Natural killer cell (primary cell): ENCODE data around the gene PTPN6. TPM values are rescaled to one million over a fixed set of nuclear protein-coding genes. Genes with fewer than 3 reads are reported as not detected.
A peak's percentile ranks its signal among the peaks of the same experiment; 100 is the strongest.

ENCODE experiments used
- ATAC-seq, 3 donors: fragments of 150-1000 bp in 2 of 3; fragments of 200-7000 bp in 1 of 3; cut with Tn5 transposase; 1 replicate in 1 of 3; 2 replicates in 2 of 3; pipeline ENCODE4 v1.10.0; 2021; ENCODE audit warnings: mild to moderate bottlenecking in 2 of 3, moderate library complexity in 2 of 3
- DNase-seq, 2 donors: peaks; one replicate each; pipeline versions ENCODE4 v3.0.0 to v3.0.0-alpha.2; 2013 to 2021; ENCODE audit warnings: mixed read lengths in 1 of 2
- H3K27ac ChIP-seq: one replicate; pipeline ENCODE4 v1.5.1; 2013; ENCODE audit warnings: mild to moderate bottlenecking, low read length
- H3K27me3 ChIP-seq: one replicate; pipeline ENCODE4 v1.6.1; 2013; ENCODE audit warnings: low read length; ENCODE audit not compliant: control insufficient read depth, insufficient read depth
- H3K36me3 ChIP-seq: one replicate; pipeline ENCODE4 v1.6.1; 2013; ENCODE audit warnings: low read length; ENCODE audit not compliant: control insufficient read depth, insufficient read depth
- H3K4me1 ChIP-seq: one replicate; pipeline ENCODE4 v1.6.1; 2013; ENCODE audit warnings: low read length; ENCODE audit not compliant: control insufficient read depth, insufficient read depth
- H3K4me3 ChIP-seq: one replicate; pipeline ENCODE4 v1.5.1; 2013; ENCODE audit warnings: low read length
- H3K9me3 ChIP-seq: one replicate; pipeline ENCODE4 v1.6.1; 2013; ENCODE audit warnings: low read length; ENCODE audit not compliant: control insufficient read depth, insufficient read depth
- H3K27ac Mint-ChIP-seq, 2 donors: one replicate each; pipeline ENCODE4 v1.8.0; 2022; ENCODE audit warnings: mild to moderate bottlenecking in 2 of 2, mixed read lengths in 2 of 2, moderate library complexity in 1 of 2
- H3K27me3 Mint-ChIP-seq, 2 donors: one replicate each; pipeline ENCODE4 v1.8.0; 2022; ENCODE audit warnings: low read depth in 2 of 2, mixed read lengths in 2 of 2
- H3K36me3 Mint-ChIP-seq: one replicate; pipeline ENCODE4 v1.8.0; 2022; ENCODE audit warnings: mixed read lengths
- H3K4me1 Mint-ChIP-seq, 2 donors: one replicate each; pipeline ENCODE4 v1.8.0; 2022; ENCODE audit warnings: mixed read lengths in 2 of 2
- H3K4me3 Mint-ChIP-seq: one replicate; pipeline ENCODE4 v1.8.0; 2022; ENCODE audit warnings: mild to moderate bottlenecking, moderate library complexity, mixed read lengths
- H3K9me3 Mint-ChIP-seq, 2 donors: one replicate each; pipeline ENCODE4 v1.8.0; 2022; ENCODE audit warnings: mixed read lengths in 2 of 2
- WGBS: methylation state at CpG from one replicate; pipeline ENCODE4 v1.1.7; 2013; ENCODE audit warnings: missing lambda C conversion rate; ENCODE audit not compliant: insufficient coverage; 5-methylcytosine and 5-hydroxymethylcytosine counted together
- intact Hi-C: fragments of 100-400 bp; cut with micrococcal nuclease; formaldehyde crosslinking; loops from one replicate; pipeline ENCODE4 v1.14.2; 2022
- total RNA-seq, 4 donors: library from RNA; stranded (reverse); fragments of 120-200 nt in 1 of 4; gene quantifications; one replicate each; pipeline versions ENCODE4 v1.2.3 to v1.2.4, GENCODE V29; 2013 to 2022
- TF ChIP-seq, protein P1 (sequence below): fragments of 200-600 bp; IDR thresholded peaks from one replicate; pipeline ENCODE4 v1.8.0; 2022; ENCODE audit warnings: antibody characterized with exemption

Gene PTPN6
- total RNA-seq, 3 donors from 2014 or later (not counting 1 experiment from before 2014, with no cell fraction given), result 279 to 357 (median 312) TPM

DNA sequence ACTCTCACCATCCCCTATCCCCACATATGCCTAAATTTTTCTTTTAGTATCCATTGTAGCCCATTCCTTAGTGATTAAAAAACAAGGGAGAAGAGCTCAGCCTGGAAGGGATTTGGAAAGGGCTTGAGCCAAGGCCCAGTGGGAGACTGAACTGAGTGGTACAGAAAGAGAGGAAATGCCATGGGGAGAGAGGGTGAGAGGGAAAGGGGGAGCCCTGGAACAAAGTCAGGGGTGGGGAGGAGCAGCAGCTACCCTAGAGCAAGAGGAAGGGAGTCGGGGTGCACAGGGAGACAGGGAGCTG is 26.0 kb upstream of the PTPN6 start:
- H3K4me3 ChIP-seq, result no peak overlapping the region
- H3K4me1 Mint-ChIP-seq, result peaks cover 34 to 43% of the 10 kb centered on the region in 2 donors
- H3K9me3 ChIP-seq, result no peaks in the 10 kb centered on the region
- no peaks in the 10 kb centered on the region for H3K27me3 ChIP-seq
- no peaks in the 10 kb centered on the region for H3K9me3 Mint-ChIP-seq
- intact Hi-C loops, result loop anchor here (2.0 kb wide), 1 partner anchor 20 kb away; the partner anchor contains the start of gene C12orf57
- no peaks in the 10 kb centered on the region for H3K27me3 Mint-ChIP-seq
- H3K27ac Mint-ChIP-seq, result peak overlapping the region in 1 of 2 donors; percentile 89
- 89% methylated on average over 1 of the region's 1 CpG for WGBS
- H3K4me1 ChIP-seq, result peaks cover 43% of the 10 kb centered on the region
- ATAC-seq (no peak), DNase-seq (no peak)
- H3K27ac ChIP-seq, result no peak overlapping the region
- H3K36me3 ChIP-seq, result no peaks in the 10 kb centered on the region
- TF ChIP-seq, protein P1, sequence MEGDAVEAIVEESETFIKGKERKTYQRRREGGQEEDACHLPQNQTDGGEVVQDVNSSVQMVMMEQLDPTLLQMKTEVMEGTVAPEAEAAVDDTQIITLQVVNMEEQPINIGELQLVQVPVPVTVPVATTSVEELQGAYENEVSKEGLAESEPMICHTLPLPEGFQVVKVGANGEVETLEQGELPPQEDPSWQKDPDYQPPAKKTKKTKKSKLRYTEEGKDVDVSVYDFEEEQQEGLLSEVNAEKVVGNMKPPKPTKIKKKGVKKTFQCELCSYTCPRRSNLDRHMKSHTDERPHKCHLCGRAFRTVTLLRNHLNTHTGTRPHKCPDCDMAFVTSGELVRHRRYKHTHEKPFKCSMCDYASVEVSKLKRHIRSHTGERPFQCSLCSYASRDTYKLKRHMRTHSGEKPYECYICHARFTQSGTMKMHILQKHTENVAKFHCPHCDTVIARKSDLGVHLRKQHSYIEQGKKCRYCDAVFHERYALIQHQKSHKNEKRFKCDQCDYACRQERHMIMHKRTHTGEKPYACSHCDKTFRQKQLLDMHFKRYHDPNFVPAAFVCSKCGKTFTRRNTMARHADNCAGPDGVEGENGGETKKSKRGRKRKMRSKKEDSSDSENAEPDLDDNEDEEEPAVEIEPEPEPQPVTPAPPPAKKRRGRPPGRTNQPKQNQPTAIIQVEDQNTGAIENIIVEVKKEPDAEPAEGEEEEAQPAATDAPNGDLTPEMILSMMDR, result no peak
- H3K36me3 Mint-ChIP-seq, result no peaks in the 10 kb centered on the region
- peak overlapping the region; percentile 47 for H3K4me3 Mint-ChIP-seq

DNA sequence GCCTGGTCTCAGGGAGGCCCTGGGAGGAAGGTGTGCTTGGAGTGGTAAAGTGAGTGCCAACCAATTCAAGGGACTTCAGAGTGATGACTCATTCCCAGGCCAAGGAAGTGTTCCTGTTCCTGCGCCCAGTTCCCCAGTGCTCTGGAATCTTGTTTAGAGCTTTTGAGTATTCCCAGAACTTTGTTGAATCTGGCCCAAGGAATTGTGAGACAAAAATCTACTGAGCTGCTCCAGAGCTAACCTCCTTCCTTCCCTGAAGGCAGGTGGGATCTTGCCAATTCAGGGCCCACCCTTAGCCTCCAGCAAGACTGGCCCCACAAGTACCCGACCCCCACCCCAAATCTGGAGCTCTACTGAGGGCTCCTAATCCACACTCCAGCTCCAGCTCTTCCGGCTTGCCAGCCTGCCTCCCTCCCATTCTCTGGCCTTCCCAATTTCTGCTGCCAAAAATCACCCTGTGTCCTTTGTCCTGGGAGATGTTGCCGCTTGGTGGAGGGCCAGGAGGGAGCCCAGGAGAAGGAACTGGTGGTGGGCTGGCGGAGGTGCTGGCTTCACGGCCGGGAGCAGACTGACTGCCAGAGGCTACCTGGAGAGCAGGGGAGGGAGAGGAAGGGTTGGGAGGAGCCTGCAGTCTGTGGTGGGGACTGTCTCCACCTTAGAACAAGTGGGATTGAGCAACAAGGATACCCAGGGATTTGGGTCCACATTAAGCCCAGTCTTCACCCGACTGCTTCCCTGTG is 25.4 kb upstream of the PTPN6 start:
- Histone ChIP-seq H3K9me3 (no peaks in the 10 kb centered on the region), H3K27ac (no peak overlapping the region), H3K36me3 (no peaks in the 10 kb centered on the region), H3K4me1 (peaks cover 43% of the 10 kb centered on the region), H3K4me3 (no peak overlapping the region), H3K27me3 (no peaks in the 10 kb centered on the region)
- H3K27ac Mint-ChIP-seq, result peak overlapping the region in 1 of 2 donors; percentile 89
- peak overlapping the region; percentile 90 for H3K4me3 Mint-ChIP-seq
- intact Hi-C loops, result loop anchor here (2.0 kb wide), 1 partner anchor 19 kb away; the partner anchor contains the start of gene C12orf57
- 83% methylated on average over 8 of the region's 8 CpGs for WGBS
- peaks cover 38 to 43% of the 10 kb centered on the region in 2 donors for H3K4me1 Mint-ChIP-seq
- H3K36me3 Mint-ChIP-seq, result no peaks in the 10 kb centered on the region
- no peaks in the 10 kb centered on the region for H3K9me3 Mint-ChIP-seq
- TF ChIP-seq, protein P1, result no peak
- DNase-seq, result no peak
- H3K27me3 Mint-ChIP-seq, result no peaks in the 10 kb centered on the region
- no peak for ATAC-seq

DNA sequence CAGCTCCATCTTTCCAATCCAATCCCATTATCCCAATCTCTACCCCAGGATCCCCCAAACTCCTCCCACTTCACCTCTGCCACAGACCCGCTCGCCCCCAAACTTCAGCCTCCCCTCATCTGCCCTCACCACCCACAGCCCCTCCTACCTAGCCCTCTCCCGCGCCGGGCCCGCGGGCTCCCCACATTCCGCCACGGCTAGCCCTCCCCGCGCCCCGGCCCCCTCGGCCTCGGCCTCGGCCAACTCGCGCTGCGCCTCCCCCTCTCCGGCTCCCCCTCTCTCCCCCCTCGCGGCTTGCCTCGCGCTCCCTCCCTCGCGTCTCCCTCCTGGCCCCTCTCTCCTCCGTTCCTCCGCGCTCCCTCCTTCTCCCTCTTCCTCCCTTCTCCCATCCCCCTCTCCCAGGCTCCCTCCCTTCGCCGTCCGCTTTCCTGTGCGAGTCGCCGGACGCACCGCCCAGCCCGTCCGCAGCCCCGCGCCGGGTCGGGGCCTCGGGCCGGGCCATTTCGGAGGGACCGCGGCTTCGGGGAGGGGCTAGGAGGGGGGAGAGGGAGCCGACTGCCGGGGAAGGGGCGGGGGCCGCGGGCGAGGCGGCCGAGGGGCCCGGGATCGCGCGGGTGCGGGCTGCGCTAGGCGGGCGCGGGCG is 23.7 kb upstream of the PTPN6 start, which contains the start of gene ATN1:
ATN1 (plus strand) TSS at position 581 of the 643 bp plus-strand sequence. CDS start 6,043 bp downstream, outside the sequence.
- peak within 1 kb of the TSS; percentile 88 to 90 for H3K27ac Mint-ChIP-seq
- peak within 1 kb of the TSS; percentile 47 for H3K4me3 ChIP-seq
- H3K9me3 Mint-ChIP-seq, result no peaks in the 10 kb centered on the region
- peaks cover 38 to 43% of the 10 kb centered on the region in 2 donors for H3K4me1 Mint-ChIP-seq
- no peaks in the 10 kb centered on the region for H3K27me3 Mint-ChIP-seq
- intact Hi-C loops, result no loop called here
- DNase-seq, result peak; percentile 47 to 65
- H3K27ac ChIP-seq, result peak within 1 kb of the TSS; percentile 65
- peaks cover 38% of the 10 kb centered on the region for H3K4me1 ChIP-seq
- peak; percentile 38 to 53 (median 52) for ATAC-seq
- no peaks in the 10 kb centered on the region for H3K36me3 Mint-ChIP-seq
- H3K36me3 ChIP-seq, result no peaks in the 10 kb centered on the region
- no peaks in the 10 kb centered on the region for H3K9me3 ChIP-seq
- TF ChIP-seq, protein P1, result no peak
- under 1% methylated on average over 66 of the region's 66 CpGs for WGBS
- no peaks in the 10 kb centered on the region for H3K27me3 ChIP-seq
- peak within 1 kb of the TSS; percentile 92 for H3K4me3 Mint-ChIP-seq
